ENCODE measurements around the gene CNTN6. TPM values are rescaled to one million over a fixed set of nuclear protein-coding genes. Genes with fewer than 3 reads are reported as not detected.

The CNTN6 gene
- total and polyA plus RNA-seq, 2 of the 4 experiments (the other 2 are of a cell fraction): not detected

GRCh38 chr3:1374471-1374870 is 281.6 kb downstream of the CNTN6 start:
- WGBS, 2 experiments (ENCODE audit: extremely low coverage in 2 of 2, insufficient read length in 1 of 2): 60% methylated on average over 1 of the region's 2 CpGs; no CpG with 5 or more reads in 1 of the 2 experiments
- no peak overlapping the region for H2AK5ac ChIP-seq (ENCODE audit: low read depth, low read length)
- DNase-seq (no peak), ATAC-seq (ENCODE audit: low read depth) (no peak)
- intact Hi-C loops (cut with micrococcal nuclease) (no loop called here), dilution Hi-C loops (cut with HindIII; ENCODE audit: low sequenced_read_pairs, unreplicated experiment) (no loop called here), in situ Hi-C loops (cut with MboI; ENCODE audit: low sequenced_read_pairs) (no loop called here)
- no peak overlapping the region for H4K8ac ChIP-seq (ENCODE audit: low read depth in 2 of 2, low read length in 2 of 2)
- no peak overlapping the region for H2BK120ac ChIP-seq (ENCODE audit: low read depth, low read length)
- BruUV-seq (replicated peaks): no TSS peak
- no peaks in the 10 kb centered on the region for H3K9me1 ChIP-seq (ENCODE audit: insufficient read depth, low read length)
- no peak for TF ChIP-seq SMC3 (IDR thresholded peaks at IDR 0.05; ENCODE audit: low read depth, low read length)
- TF ChIP-seq FOS (IDR thresholded peaks at IDR 0.05; ENCODE audit: low read depth, low read length): no peak
- TF ChIP-seq MXI1 (IDR thresholded peaks at IDR 0.05; ENCODE audit: borderline replicate concordance, low read depth, low read length): no peak
- TF ChIP-seq CEBPB (IDR thresholded peaks at IDR 0.05; ENCODE audit: low read depth, low read length): no peak
- TF ChIP-seq RCOR1 (IDR thresholded peaks at IDR 0.05; ENCODE audit: insufficient replicate concordance, low read length): no peak
- H2BK15ac ChIP-seq (ENCODE audit: low read depth, low read length): no peak overlapping the region
- H4K5ac ChIP-seq (ENCODE audit: low read depth, low read length): no peak overlapping the region
- H3K36me3 ChIP-seq (ENCODE audit: control insufficient read depth, insufficient read depth, low read length): no peaks in the 10 kb centered on the region
- H3K9ac ChIP-seq (ENCODE audit: low read depth, low read length): no peak overlapping the region
- H3K23ac ChIP-seq (ENCODE audit: low read depth, low read length): no peak overlapping the region
- no peak overlapping the region for H3K4me2 ChIP-seq (ENCODE audit: low read depth, low read length)
- H4K91ac ChIP-seq (ENCODE audit: insufficient read depth, low read depth, low read length): no peak overlapping the region
- no peak overlapping the region for H2BK20ac ChIP-seq (ENCODE audit: low read depth, low read length)
- no peak overlapping the region for H3K14ac ChIP-seq (replicated peaks; ENCODE audit: low read depth, low read length)
- POLR2A ChIA-PET (ENCODE audit: unreplicated experiment): no interaction called here
- no peak overlapping the region for H3K4me3 ChIP-seq (ENCODE audit: insufficient read depth, low read depth, low read length)
- H3K27me3 ChIP-seq (ENCODE audit: control insufficient read depth, insufficient read depth, low read length): no peaks in the 10 kb centered on the region
- H3K4me1 ChIP-seq (ENCODE audit: control insufficient read depth, insufficient read depth, low read length): no peaks in the 10 kb centered on the region
- no peak overlapping the region for H3K27ac ChIP-seq (ENCODE audit: insufficient read depth, low read length)
- no peak overlapping the region for H3K18ac ChIP-seq (ENCODE audit: low read depth, low read length)
- no peak overlapping the region for H2AK9ac ChIP-seq (replicated peaks; ENCODE audit: low read depth, low read length, poor library complexity)
- H3K79me1 ChIP-seq (ENCODE audit: low read depth in 1 of 2, low read length in 2 of 2): no peaks in the 10 kb centered on the region
- no peak overlapping the region for H3K4ac ChIP-seq (ENCODE audit: low read depth, low read length)
- no peak overlapping the region for H2AFZ ChIP-seq (replicated peaks; ENCODE audit: low read length, poor library complexity)
- CTCF ChIA-PET: no interaction called here
- no peak overlapping the region for H3K56ac ChIP-seq (ENCODE audit: extremely low read depth, insufficient read depth, low read length)
- no peak overlapping the region for H2BK5ac ChIP-seq (ENCODE audit: low read depth, low read length, poor library complexity, severe bottlenecking)
- H3K9me3 ChIP-seq (ENCODE audit: control insufficient read depth, insufficient read depth, low read length): peaks cover 4% of the 10 kb centered on the region
- no peaks in the 10 kb centered on the region for H4K20me1 ChIP-seq (ENCODE audit: insufficient read depth, low read length)
